Fibroblast of the aortic adventitia (primary cell): ENCODE data around the gene NSUN3. TPM values are rescaled to one million over a fixed set of nuclear protein-coding genes. Genes with fewer than 3 reads are reported as not detected.

ENCODE experiments used
- DNase-seq: peaks from one replicate; pipeline ENCODE4 v3.0.0-alpha.2; 2010; ENCODE audit warnings: low read depth
- H3K4me3 ChIP-seq: 2 replicates; pipeline ENCODE4 v1.5.1; 2011; ENCODE audit warnings: low read depth, mild to moderate bottlenecking, control low read depth, low read length, moderate library complexity
- total RNA-seq: library from RNA; depleted of rRNA; stranded (reverse); fragments of >200 nt; gene quantifications from 2 replicates; pipeline ENCODE4 v1.2.3, GENCODE V29; 2012; ENCODE audit warnings: low replicate concordance
- TF ChIP-seq, protein P1 (sequence below): IDR thresholded peaks from 2 replicates; pipeline ENCODE4 v1.5.1; 2011; ENCODE audit warnings: mild to moderate bottlenecking, low read length, control low read depth, inconsistent platforms; ENCODE audit not compliant: insufficient read depth

NSUN3 gene
- total RNA-seq, 1 donor, result 16.4 TPM

DNA sequence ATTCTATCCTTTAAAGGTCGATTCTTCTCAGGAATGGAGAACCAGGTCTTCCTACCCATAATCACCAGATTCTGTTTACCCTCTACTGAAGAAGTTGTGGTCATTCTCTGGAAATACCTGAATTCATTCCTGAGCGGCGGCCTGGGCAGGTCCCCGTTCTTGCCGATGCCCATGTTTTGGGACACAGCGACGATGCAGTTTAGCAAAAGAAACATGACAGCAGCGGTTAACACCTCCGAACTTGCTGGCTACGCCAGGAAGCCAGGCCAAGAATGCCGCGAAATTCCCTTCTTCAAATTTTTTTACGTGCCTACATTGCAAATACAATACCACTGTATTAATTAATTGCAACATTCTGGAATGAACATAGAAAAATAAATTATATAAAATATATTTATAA, 1.6 kb upstream of the NSUN3 start:
- no peak for DNase-seq
- H3K4me3 ChIP-seq, result no peak overlapping the region
- TF ChIP-seq, protein P1, sequence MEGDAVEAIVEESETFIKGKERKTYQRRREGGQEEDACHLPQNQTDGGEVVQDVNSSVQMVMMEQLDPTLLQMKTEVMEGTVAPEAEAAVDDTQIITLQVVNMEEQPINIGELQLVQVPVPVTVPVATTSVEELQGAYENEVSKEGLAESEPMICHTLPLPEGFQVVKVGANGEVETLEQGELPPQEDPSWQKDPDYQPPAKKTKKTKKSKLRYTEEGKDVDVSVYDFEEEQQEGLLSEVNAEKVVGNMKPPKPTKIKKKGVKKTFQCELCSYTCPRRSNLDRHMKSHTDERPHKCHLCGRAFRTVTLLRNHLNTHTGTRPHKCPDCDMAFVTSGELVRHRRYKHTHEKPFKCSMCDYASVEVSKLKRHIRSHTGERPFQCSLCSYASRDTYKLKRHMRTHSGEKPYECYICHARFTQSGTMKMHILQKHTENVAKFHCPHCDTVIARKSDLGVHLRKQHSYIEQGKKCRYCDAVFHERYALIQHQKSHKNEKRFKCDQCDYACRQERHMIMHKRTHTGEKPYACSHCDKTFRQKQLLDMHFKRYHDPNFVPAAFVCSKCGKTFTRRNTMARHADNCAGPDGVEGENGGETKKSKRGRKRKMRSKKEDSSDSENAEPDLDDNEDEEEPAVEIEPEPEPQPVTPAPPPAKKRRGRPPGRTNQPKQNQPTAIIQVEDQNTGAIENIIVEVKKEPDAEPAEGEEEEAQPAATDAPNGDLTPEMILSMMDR, result no peak

GRCh38 chr3:94063496-94064119, 747 bp downstream of the NSUN3 start:
- TF ChIP-seq, protein P1, result no peak
- H3K4me3 ChIP-seq, result peak overlapping the region; percentile 84
- DNase-seq, result no peak

DNA sequence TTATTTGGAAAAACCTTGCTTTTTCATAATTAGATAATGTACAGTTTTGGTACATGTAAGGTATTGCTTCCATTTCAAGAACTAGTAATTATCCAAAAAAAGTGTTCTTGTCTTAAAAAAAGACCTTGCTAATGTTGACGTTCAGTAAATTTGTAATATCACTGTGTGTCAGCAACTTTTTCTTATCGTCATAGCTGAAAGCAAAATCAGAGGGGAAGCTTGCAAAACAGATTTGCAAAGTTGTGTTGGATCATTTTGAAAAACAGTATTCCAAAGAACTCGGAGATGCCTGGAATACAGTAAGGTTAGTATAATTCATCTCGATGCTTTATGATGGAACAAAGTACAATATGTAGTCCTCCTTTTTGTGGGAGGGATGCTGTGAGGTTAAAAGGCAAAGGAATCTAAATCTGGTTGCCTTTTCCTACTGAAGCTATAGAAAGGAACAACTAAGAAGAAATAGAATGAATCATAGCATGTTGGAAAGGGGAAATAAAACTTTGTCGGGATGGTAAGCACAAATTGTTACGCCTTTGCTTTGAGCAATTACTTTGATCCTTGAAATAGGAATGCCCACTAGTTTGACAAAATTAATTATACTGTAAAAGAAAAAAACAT, 1.5 kb downstream of the NSUN3 start:
- TF ChIP-seq, protein P1, result no peak
- peak; percentile 56 for DNase-seq
- peak overlapping the region; percentile 84 for H3K4me3 ChIP-seq

GRCh38 chr3:94065122-94065521, 2.3 kb downstream of the NSUN3 start:
- TF ChIP-seq, protein P1, result no peak
- H3K4me3 ChIP-seq, result peak overlapping the region; percentile 10
- DNase-seq, result no peak

GRCh38 chr3:94065819-94066480, 3.1 kb downstream of the NSUN3 start:
- no peak overlapping the region for H3K4me3 ChIP-seq
- DNase-seq, result no peak
- TF ChIP-seq, protein P1, result no peak

- DNase-seq, result no peak
- TF ChIP-seq, protein P1, result no peak
- no peak overlapping the region for H3K4me3 ChIP-seq
These were observed 3.9 kb downstream of the NSUN3 start for GRCh38 chr3:94066506-94067500.
